ENCODE data around the gene ATOH8. TPM values are rescaled to one million over a fixed set of nuclear protein-coding genes. Genes with fewer than 3 reads are reported as not detected.

ATOH8 gene
- total RNA-seq, 1 experiment from 2014 or later = 0.20 TPM

DNA sequence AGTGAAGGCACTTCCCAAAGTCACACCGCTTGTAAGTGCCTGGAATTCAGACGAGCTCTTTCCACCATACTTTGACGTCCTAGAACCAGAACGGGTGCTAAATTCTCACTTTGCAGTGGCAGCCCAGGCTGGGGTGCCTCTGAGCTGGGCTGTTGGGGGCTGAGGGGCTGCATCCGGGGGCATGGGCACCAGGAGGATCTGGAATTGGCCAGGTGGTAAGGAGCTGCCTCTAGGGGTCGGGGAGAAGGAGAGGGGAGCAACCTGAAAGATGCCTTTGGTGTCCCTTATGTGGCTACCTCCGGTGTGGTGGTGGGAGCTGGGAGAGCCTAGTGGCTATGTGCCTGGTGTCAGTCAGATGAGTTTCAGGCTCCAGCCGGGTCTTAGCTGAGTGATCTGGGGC is 7.1 kb downstream of the ATOH8 start:
- H3K4me1 ChIP-seq (ENCODE audit: insufficient read depth, low read length) = peaks cover 5% of the 10 kb centered on the region; the same call in 1 of the 2 replicates
- Mint-ChIP-seq H3K9me3 (no peaks in the 10 kb centered on the region; a peak in 1 of 5 replicates), H3K4me3 (no peak overlapping the region), H3K36me3 (ENCODE audit: insufficient read depth in 1 of 3, low read depth in 3 of 3) (no peaks in the 10 kb centered on the region), H3K27ac (no peak overlapping the region), H3K4me1 (peaks cover 14 to 16% of the 10 kb centered on the region in 2 experiments), H3K27me3 (ENCODE audit: low read depth) (peaks cover 96% of the 10 kb centered on the region)
- H2BK20ac ChIP-seq (ENCODE audit: low read depth, low read length, poor library complexity, severe bottlenecking) = no peak overlapping the region
- no peak overlapping the region; the same call in 1 of the 2 replicates for H3K14ac ChIP-seq (ENCODE audit: insufficient read depth, low read length)
- H4K8ac ChIP-seq (replicated peaks; ENCODE audit: insufficient read length, low read depth, low read length) = no peak overlapping the region
- peaks cover 18% of the 10 kb centered on the region; the same call in 1 of the 2 replicates for H3K27me3 ChIP-seq (ENCODE audit: insufficient read depth, low read length)
- H2BK15ac ChIP-seq (ENCODE audit: low read depth, low read length) = no peak overlapping the region
- no peaks in the 10 kb centered on the region for H3K79me2 ChIP-seq (ENCODE audit: insufficient read depth, low read length)
- H3K56ac ChIP-seq (ENCODE audit: insufficient read length, low read depth, low read length) = no peak overlapping the region
- H3K4ac ChIP-seq (ENCODE audit: low read depth, low read length) = no peak overlapping the region
- H2AFZ ChIP-seq (ENCODE audit: low read length) = no peak overlapping the region
- H3K79me1 ChIP-seq (ENCODE audit: insufficient read depth, low read depth, low read length, poor library complexity, severe bottlenecking) = no peaks in the 10 kb centered on the region
- peaks cover 3% of the 10 kb centered on the region for H4K20me1 ChIP-seq (ENCODE audit: control insufficient read depth, insufficient read depth, insufficient read length)
- no peak for DNase-seq
- H3T11ph ChIP-seq (ENCODE audit: low read length) = no peak overlapping the region
- no peak overlapping the region for H2AK5ac ChIP-seq (ENCODE audit: insufficient read length, low read length)
- no peak overlapping the region for H2BK12ac ChIP-seq (ENCODE audit: insufficient read length, low read depth, low read length)
- no peaks in the 10 kb centered on the region for H3K9me3 ChIP-seq (ENCODE audit: control insufficient read depth, low read depth, low read length)
- H4K5ac ChIP-seq (ENCODE audit: insufficient read length, low read depth, low read length) = no peak overlapping the region
- H3K23me2 ChIP-seq (ENCODE audit: insufficient read length, low read depth, low read length, poor library complexity, severe bottlenecking) = peaks cover 5% of the 10 kb centered on the region
- no peak overlapping the region for H3K4me2 ChIP-seq (ENCODE audit: insufficient read depth, insufficient read length, low read length)
- H2BK120ac ChIP-seq (ENCODE audit: low read depth, low read length, poor library complexity, severe bottlenecking) = no peak overlapping the region
- H3K9ac ChIP-seq (ENCODE audit: extremely low read depth, insufficient read length, low read length) = no peak overlapping the region
- H4K91ac ChIP-seq (ENCODE audit: insufficient read length, low read depth, low read length) = no peak overlapping the region
- WGBS (ENCODE audit: extremely low coverage, insufficient read length, low lambda C conversion rate) = no CpG with 5 or more reads among the region's 8 CpGs
- H3K18ac ChIP-seq (ENCODE audit: insufficient read length, low read depth, low read length) = no peak overlapping the region
- no peak overlapping the region for H3K23ac ChIP-seq (ENCODE audit: insufficient read length, low read depth, low read length)
- TF ChIP-seq, protein P1, sequence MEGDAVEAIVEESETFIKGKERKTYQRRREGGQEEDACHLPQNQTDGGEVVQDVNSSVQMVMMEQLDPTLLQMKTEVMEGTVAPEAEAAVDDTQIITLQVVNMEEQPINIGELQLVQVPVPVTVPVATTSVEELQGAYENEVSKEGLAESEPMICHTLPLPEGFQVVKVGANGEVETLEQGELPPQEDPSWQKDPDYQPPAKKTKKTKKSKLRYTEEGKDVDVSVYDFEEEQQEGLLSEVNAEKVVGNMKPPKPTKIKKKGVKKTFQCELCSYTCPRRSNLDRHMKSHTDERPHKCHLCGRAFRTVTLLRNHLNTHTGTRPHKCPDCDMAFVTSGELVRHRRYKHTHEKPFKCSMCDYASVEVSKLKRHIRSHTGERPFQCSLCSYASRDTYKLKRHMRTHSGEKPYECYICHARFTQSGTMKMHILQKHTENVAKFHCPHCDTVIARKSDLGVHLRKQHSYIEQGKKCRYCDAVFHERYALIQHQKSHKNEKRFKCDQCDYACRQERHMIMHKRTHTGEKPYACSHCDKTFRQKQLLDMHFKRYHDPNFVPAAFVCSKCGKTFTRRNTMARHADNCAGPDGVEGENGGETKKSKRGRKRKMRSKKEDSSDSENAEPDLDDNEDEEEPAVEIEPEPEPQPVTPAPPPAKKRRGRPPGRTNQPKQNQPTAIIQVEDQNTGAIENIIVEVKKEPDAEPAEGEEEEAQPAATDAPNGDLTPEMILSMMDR (conservative IDR thresholded peaks at IDR 0.05) = no peak
- H3K27ac ChIP-seq (ENCODE audit: insufficient read length, low read depth, low read length) = no peak overlapping the region
- H2BK5ac ChIP-seq (ENCODE audit: insufficient read length, low read length) = no peak overlapping the region
